Stimulated activated naive CD4-positive, alpha-beta T cell treated with Interleukin-2 at 50 U/mL for 16 hours (primary cell): Measurements from ENCODE around the gene TRIM16.
"Not testable (repeated sequence)": the region's sequence is repeated elsewhere in the genome, so short reads cannot be mapped to it uniquely, and the experiment has no call there.

Source experiments
- DNase-seq: peaks from one replicate; lab custom pipeline; 2025; lab: John Stamatoyannopoulos, UW

Gene TRIM16

GRCh38 chr17:15658296-15658695 is 25.8 kb downstream of the TRIM16 start:
- DNase-seq: no peak

DNA sequence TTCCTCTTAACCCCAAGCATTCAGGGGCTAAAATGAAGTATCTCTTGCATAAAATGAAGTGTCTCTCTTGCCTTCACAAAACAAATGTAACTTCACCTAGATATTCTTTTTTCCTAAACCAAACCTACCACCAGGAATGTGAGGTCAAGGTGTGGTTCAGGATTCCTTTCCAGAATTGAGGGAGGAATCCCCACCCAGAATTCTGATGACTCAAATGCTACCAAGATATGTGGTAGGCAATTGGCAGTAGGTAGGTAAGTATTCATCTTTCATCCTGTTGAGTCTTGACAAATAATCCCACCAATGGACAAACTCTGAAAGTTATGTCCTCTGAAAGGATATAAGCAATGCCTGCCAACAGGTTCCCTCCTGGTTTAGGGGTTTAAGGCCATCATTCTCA is 26.2 kb downstream of the TRIM16 start:
- no peak for DNase-seq

- DNase-seq: no peak
Measured at GRCh38 chr17:15654886-15655561, 29.1 kb downstream of the TRIM16 start.

DNA sequence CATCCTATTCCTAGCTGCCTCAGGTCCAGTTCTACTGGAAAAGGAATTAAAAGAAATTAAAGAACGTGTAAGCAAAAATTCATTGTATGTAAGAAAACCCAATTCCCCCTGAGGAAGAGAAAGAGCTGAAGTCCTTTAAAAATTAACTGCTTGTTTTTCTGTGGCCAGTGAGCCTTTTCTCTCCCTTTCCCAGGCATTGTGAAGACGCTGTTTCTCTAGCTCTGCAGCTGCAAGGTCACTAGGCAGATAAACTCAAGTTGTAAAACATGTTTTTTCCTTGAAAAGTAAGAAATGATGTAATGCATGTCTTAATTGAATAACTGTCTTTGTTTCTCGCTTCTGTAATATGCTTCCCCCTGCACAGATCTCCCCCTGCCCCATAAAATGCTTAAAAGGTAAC is 29.7 kb downstream of the TRIM16 start:
- not testable (repeated sequence) for DNase-seq

GRCh38 chr17:15652960-15653359 is 31.2 kb downstream of the TRIM16 start:
- no peak for DNase-seq

DNA sequence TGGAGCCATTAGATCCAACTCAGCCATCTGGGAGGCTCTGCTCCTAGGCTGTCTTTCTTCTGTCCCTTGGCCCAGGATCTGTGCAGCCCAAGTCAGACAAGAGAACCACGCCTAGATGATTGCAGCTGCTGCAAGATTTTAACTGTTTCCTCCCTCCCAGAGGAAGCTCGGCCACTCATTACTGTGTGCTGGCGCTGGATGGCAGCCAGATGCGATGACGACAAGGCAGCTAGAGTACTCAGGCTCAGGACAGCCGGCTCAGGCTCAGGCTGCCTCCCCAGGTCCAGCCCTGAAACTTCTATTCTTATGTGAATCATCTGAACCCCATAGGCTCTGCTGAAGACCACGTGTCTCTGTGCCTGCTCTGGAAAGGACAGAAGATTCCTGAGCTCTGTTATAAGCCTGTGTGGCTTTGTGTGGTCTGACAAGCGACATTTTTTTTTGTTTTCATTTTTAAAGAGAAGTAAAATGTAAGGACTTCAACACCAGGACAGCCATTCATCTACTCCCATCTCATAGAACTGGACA is 32.5 kb downstream of the TRIM16 start:
- DNase-seq: no peak

GRCh38 chr17:15650741-15651582 is 33.1 kb downstream of the TRIM16 start:
- no peak for DNase-seq

DNA sequence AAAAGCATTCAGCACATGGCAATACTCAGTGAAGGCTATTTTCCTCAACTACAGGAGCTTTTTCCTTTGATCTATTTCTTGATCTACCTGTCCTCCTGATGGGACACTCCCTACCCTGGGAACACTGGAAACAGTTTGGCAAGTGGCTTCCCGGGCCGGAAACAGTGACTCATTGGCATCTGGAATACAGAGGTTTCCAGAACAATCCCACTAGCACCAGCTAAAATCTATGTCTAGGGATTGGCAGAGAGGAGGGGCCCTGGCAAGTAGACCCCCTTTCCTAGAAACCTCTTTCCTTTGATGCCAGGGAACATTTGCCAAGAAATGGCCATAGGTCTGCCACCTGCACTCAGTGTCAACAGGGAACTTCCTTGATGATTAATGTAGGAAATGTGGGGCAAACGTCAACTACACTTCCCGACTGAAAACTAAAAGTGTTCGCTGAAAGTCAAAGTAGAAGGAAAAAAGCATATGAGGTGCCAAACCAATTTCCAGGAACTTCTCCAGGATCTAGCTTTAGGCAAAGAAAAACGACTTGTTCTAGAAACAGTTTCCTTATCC is 34.2 kb downstream of the TRIM16 start:
- DNase-seq: no peak

DNA sequence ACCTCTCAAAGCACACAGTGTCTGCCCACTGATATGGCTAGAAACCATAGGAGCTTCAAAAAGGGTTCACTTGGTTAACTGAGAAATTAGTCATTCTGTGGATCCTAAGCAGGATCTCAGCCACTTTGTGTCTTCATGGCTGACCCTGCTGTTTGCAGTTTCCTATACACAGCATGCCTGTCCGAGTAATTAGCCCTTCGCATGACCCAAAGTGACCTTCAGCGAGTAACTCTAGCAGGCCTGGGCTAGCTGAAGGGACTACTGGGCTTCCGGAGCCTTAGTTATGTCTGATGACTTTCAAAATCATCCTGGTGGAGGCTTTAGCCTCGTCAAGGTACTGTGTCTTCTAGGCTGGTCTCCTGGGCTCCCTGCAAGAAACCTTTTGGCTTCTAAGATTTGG is 35.7 kb downstream of the TRIM16 start:
- DNase-seq: no peak

GRCh38 chr17:15645942-15646312 is 38.2 kb downstream of the TRIM16 start:
- not testable (repeated sequence) for DNase-seq

DNA sequence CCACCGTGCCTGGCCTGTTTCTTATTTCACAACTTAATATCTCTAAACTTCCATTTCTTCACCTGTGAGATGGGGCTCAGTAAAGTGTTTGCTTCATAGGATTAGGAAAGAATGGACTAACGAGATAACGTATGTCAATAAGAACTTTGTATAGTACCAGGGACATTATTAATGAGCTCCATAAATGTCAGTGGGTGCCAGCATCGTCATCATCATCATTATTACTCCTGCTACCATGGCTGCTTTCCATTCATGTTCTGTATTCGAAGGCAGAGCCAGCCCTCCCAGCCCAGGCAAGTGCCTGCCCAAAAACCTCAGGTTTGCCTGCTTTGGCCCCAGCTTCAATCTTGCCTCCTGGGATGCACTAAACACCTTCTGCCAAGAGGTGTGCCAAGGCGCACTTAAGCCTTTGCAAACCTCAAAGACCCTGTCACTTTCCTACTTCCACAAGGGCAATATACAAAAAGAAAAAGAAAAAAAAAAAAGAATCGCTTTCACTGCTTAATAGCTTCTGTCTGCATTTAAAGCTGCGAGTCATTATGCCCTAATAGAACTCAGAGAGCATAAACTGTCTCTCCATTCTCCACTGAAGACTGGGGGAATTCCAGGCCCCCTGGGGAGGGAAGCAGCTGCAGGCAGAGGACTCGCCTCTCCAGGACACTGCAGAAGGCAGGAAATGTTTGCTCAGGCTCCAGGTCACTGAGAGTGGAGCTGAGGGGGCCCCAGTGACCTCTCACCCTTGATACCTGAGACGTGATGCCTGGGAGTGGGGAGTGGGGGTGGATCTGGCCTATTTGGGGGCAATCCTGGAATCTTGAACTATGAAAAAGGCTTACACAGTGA is 38.8 kb downstream of the TRIM16 start:
- not testable (repeated sequence) for DNase-seq

DNA sequence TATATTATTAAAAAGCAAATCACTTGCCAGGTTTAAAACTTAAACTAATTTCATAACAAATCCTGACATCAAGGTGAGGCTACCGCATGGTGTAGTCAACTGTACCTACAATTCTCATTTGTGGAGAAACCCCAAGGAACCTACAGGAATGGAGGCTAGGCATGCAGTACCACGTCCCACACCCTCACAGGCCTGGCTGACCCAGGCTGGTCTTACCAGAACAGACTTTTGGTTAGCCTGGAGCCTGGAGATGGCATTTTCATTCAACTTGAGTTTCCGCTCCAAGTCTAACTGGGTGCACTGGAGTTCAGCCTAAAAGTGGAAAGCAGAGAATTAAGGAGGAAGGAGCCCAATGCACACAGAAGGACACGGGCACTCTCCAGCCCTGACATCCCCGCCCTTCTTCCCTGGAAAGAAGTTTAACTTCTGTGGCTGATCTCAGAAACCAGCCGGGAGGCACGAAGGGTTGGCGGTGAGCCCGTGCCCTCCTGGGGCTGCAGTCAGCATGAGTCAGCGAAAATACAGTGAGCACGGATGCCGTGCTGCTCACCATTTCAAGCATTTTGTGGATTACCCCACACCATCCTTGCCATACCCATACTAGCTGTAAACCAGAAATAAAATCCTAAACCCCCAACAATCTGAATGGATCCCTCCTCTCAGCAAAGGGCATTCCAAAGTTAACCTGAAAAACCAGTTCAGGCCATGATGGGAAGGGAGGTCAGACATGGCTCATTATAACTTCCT is 41.4 kb downstream of the TRIM16 start:
- not testable (repeated sequence) for DNase-seq

- not testable (repeated sequence) for DNase-seq
Measured at GRCh38 chr17:15642014-15642413, 42.1 kb downstream of the TRIM16 start.

DNA sequence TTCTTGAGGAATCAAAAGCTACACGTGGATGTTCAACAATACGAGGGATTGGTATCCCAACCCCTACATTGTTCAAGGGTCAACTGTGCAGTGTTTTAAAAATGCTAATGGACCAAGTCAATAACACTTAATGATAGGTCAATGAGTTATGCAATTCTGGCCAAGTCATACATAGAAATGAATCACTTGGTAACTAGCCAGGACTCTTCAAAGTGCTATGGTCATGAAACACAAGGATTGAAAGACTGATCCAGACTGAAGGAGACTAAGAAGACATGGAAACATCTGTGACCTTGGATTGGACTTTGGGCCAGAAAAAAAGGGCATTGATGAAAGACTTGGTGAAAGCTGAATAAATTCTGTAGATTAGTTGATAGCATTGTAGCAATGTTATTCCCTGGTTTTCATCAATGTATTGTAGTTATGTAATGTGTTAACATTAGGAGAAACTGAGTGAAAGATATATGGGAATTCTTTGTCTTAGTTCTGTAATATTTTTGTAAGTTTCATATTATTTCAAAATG is 53.1 kb downstream of the TRIM16 start:
- not testable (repeated sequence) for DNase-seq

DNA sequence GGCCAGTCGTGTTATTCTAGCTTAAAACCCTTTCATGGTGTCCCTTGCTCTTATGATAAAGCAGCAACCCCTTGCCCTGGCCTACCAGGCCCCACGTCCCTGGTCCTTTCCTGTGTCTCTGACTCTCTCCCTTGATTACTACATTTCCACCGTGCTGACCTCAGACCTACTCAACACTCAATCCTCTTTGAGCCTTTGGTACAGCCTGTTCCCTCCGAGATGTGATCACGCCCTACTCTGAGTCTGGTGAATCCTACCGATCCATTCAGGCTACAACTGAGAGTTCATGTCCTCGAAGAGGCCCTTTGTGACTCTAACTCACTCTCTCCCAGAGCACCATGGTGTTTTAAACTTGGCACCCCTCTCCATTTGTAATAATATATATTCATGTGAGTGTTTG is 54.1 kb downstream of the TRIM16 start:
- not testable (repeated sequence) for DNase-seq

- not testable (repeated sequence) for DNase-seq
Measured at GRCh38 chr17:15623661-15624209, 60.4 kb downstream of the TRIM16 start.

DNA sequence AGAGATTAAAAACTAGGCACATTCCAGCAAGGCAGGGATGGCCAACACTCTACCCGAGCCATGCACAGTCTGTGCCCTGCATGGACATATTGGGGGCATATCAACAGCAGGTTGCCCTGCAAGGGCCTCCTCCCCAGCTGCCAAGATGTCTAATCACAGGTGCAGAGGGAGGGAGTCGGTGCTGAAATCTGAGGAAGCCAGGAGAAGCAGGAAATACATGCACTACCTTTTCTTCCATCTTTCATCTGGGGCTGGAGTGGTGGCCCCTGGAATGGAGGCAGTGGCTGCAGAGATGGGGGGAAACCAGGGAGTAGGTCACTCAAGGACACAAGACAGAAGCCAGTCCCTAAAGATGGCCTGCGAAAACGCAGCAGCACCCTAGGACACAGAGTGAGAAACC is 60.9 kb downstream of the TRIM16 start:
- DNase-seq: not testable (repeated sequence)

GRCh38 chr17:15622124-15622523 is 62.0 kb downstream of the TRIM16 start:
- DNase-seq: not testable (repeated sequence)

GRCh38 chr17:15619331-15620058 is 64.6 kb downstream of the TRIM16 start, which contains the start of gene FBXW10B:
Gene FBXW10B, minus strand, starts transcription at chr17:15619704. Its CDS starts 192 bp downstream, at chr17:15619512.
- not testable (repeated sequence) for DNase-seq

DNA sequence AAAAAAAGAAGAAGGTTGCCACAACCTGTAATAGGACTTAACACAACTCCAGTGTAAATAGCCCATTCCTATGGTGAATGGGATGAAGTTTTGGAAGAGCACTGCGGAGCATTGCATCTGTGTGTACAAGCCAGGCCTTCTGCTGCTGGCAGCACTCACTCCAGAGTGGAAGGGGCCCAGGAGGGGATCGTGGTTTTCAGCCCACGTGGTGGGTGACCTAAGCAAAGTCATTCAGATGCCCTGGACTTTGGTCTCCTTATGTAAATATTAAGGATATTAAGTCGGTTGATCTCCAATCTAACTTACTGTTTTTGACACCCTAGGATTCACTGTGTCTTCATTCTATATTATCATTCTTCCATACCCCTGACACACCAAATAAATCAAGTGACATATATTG is 67.3 kb downstream of the TRIM16 start:
- not testable (repeated sequence) for DNase-seq
